Fibroblast of peridontal ligament (primary cell): ENCODE measurements around the gene ADA.
"Not testable (repeated sequence)": the region's sequence is repeated elsewhere in the genome, so short reads cannot be mapped to it uniquely, and the experiment has no call there.

ENCODE experiments used
- DNase-seq: peaks from one replicate; pipeline ENCODE4 v3.0.0-alpha.2; 2010; ENCODE audit errors: extremely low read depth

The ADA gene

GRCh38 chr20:44678990-44679611 is 27.6 kb upstream of the ADA start:
- DNase-seq: no peak

GRCh38 chr20:44678242-44678641 is 26.7 kb upstream of the ADA start:
- DNase-seq: no peak

- not testable (repeated sequence) for DNase-seq
Measured at GRCh38 chr20:44672318-44672902, 20.9 kb upstream of the ADA start.

- DNase-seq: not testable (repeated sequence)
Measured at GRCh38 chr20:44671541-44671940, 20.0 kb upstream of the ADA start.

GRCh38 chr20:44670851-44671250 is 19.4 kb upstream of the ADA start:
- not testable (repeated sequence) for DNase-seq

- no peak for DNase-seq
Measured at GRCh38 chr20:44666066-44666465, 14.6 kb upstream of the ADA start.

GRCh38 chr20:44664131-44664530 is 12.6 kb upstream of the ADA start:
- no peak for DNase-seq

- DNase-seq: no peak
Measured at GRCh38 chr20:44662261-44662660, 10.8 kb upstream of the ADA start.

GRCh38 chr20:44660581-44660980 is 9.1 kb upstream of the ADA start:
- no peak for DNase-seq

GRCh38 chr20:44659931-44660330 is 8.4 kb upstream of the ADA start:
- no peak for DNase-seq

GRCh38 chr20:44658810-44659209 is 7.3 kb upstream of the ADA start:
- DNase-seq: no peak

GRCh38 chr20:44657875-44658274 is 6.4 kb upstream of the ADA start:
- no peak for DNase-seq

- DNase-seq: no peak
Measured at GRCh38 chr20:44656448-44656847, 4.9 kb upstream of the ADA start.

GRCh38 chr20:44654210-44654609 is 2.7 kb upstream of the ADA start:
- DNase-seq: not testable (repeated sequence)

GRCh38 chr20:44653546-44653945 is 2.0 kb upstream of the ADA start:
- DNase-seq: no peak

GRCh38 chr20:44651434-44651683 is 140 bp downstream of the ADA start:
- no peak for DNase-seq

GRCh38 chr20:44650771-44651433 is 597 bp downstream of the ADA start:
- DNase-seq: no peak

GRCh38 chr20:44649976-44650375 is 1.5 kb downstream of the ADA start:
- no peak for DNase-seq

- DNase-seq: no peak
Measured at GRCh38 chr20:44649126-44649525, 2.4 kb downstream of the ADA start.

GRCh38 chr20:44648579-44648978 is 2.9 kb downstream of the ADA start:
- no peak for DNase-seq

GRCh38 chr20:44648068-44648467 is 3.4 kb downstream of the ADA start:
- no peak for DNase-seq

GRCh38 chr20:44646641-44647274 is 4.7 kb downstream of the ADA start:
- no peak for DNase-seq

- no peak for DNase-seq
Measured at GRCh38 chr20:44646023-44646640, 5.4 kb downstream of the ADA start.
